IMR-90 (cell line): Measurements from ENCODE around the gene DCTN1. TPM values are rescaled to one million over a fixed set of nuclear protein-coding genes. Genes with fewer than 3 reads are reported as not detected.

Source experiments
- ATAC-seq: fragments of 200-7000 bp; cut with Tn5 transposase; 2 replicates; pipeline ENCODE4 v1.9.1; 2020; ENCODE audit warnings: low read depth, mild to moderate bottlenecking, moderate library complexity
- BruUV-seq: library from RNA; stranded (reverse); fragments of 400-500 nt; replicated peaks from 2 replicates; lab custom pipeline; 2021; lab: Mats Ljungman, UMichigan
- CTCF ChIA-PET: fragments of 300-600 bp; formaldehyde crosslinking; extraction: SDS; loops from one replicate; lab custom pipeline; 2021; ENCODE audit warnings: antibody characterized with exemption; lab: Yijun Ruan, JAX
- POLR2A ChIA-PET: fragments of 300-600 bp; sonication (Branson Sonifier 250); formaldehyde crosslinking; loops from one replicate; lab custom pipeline; 2022; ENCODE audit warnings: antibody characterized with exemption; ENCODE audit not compliant: unreplicated experiment; lab: Charles Lee
- DNase-seq: peaks from one replicate; pipeline ENCODE4 v3.0.0; 2013
- H2AFZ ChIP-seq: replicated peaks from 2 replicates; pipeline ENCODE3; 2013; ENCODE audit warnings: low read length, mild to moderate bottlenecking; ENCODE audit not compliant: poor library complexity
- H2AK5ac ChIP-seq: 2 replicates; pipeline ENCODE4 v1.6.1; 2013; ENCODE audit warnings: low read depth, low read length, inconsistent platforms
- H2AK9ac ChIP-seq: replicated peaks from 2 replicates; pipeline ENCODE3; 2013; ENCODE audit warnings: mild to moderate bottlenecking, low read depth, low read length, moderate library complexity; ENCODE audit not compliant: poor library complexity
- H2BK120ac ChIP-seq: 2 replicates; pipeline ENCODE4 v1.6.1; 2013; ENCODE audit warnings: low read depth, low read length, inconsistent platforms
- H2BK15ac ChIP-seq: 3 replicates; pipeline ENCODE4 v1.6.1; 2013; ENCODE audit warnings: low read depth, low read length, inconsistent platforms
- H2BK20ac ChIP-seq: 2 replicates; pipeline ENCODE4 v1.6.1; 2013; ENCODE audit warnings: low read depth, mild to moderate bottlenecking, inconsistent platforms, low read length, moderate library complexity
- H2BK5ac ChIP-seq: 2 replicates; pipeline ENCODE4 v1.6.1; 2013; ENCODE audit warnings: mild to moderate bottlenecking, low read depth, low read length, inconsistent platforms; ENCODE audit not compliant: poor library complexity, severe bottlenecking
- H3K14ac ChIP-seq: replicated peaks from 2 replicates; pipeline ENCODE4 v1.6.1; 2013; ENCODE audit warnings: low read depth, low read length, inconsistent platforms
- H3K18ac ChIP-seq: 2 replicates; pipeline ENCODE4 v1.6.1; 2013; ENCODE audit warnings: low read depth, low read length, control low read depth
- H3K23ac ChIP-seq: 2 replicates; pipeline ENCODE4 v1.6.1; 2013; ENCODE audit warnings: low read depth, low read length, inconsistent platforms
- H3K27ac ChIP-seq: 2 replicates; pipeline ENCODE4 v1.5.1; 2013; ENCODE audit warnings: mild to moderate bottlenecking, control low read depth, low read length; ENCODE audit not compliant: insufficient read depth
- H3K27me3 ChIP-seq: 2 replicates; pipeline ENCODE4 v1.6.1; 2013; ENCODE audit warnings: low read length; ENCODE audit not compliant: control insufficient read depth, insufficient read depth
- H3K36me3 ChIP-seq: 2 replicates; pipeline ENCODE4 v1.6.1; 2013; ENCODE audit warnings: low read length, mixed read lengths; ENCODE audit not compliant: control insufficient read depth, insufficient read depth
- H3K4ac ChIP-seq: 2 replicates; pipeline ENCODE4 v1.6.1; 2013; ENCODE audit warnings: low read depth, low read length, inconsistent platforms
- H3K4me1 ChIP-seq: 2 replicates; pipeline ENCODE4 v1.6.1; 2013; ENCODE audit warnings: low read length, mixed read lengths; ENCODE audit not compliant: control insufficient read depth, insufficient read depth
- H3K4me2 ChIP-seq: 2 replicates; pipeline ENCODE4 v1.6.1; 2013; ENCODE audit warnings: low read depth, mild to moderate bottlenecking, control low read depth, low read length, moderate library complexity
- H3K4me3 ChIP-seq: 2 replicates; pipeline ENCODE4 v1.5.1; 2013; ENCODE audit warnings: low read depth, mild to moderate bottlenecking, control low read depth, low read length, moderate library complexity; ENCODE audit not compliant: insufficient read depth
- H3K56ac ChIP-seq: 2 replicates; pipeline ENCODE4 v1.6.1; 2013; ENCODE audit warnings: low read length, inconsistent platforms; ENCODE audit not compliant: insufficient read depth; ENCODE audit errors: extremely low read depth
- H3K79me1 ChIP-seq, 2 experiments: 2 replicates each; pipeline ENCODE4 v1.6.1; 2013; ENCODE audit warnings: low read length in 2 of 2, inconsistent platforms in 1 of 2, low read depth in 1 of 2
- H3K9ac ChIP-seq: 2 replicates; pipeline ENCODE4 v1.6.1; 2013; ENCODE audit warnings: low read depth, low read length, control low read depth
- H3K9me1 ChIP-seq: 2 replicates; pipeline ENCODE4 v1.6.1; 2013; ENCODE audit warnings: low read length, inconsistent platforms; ENCODE audit not compliant: insufficient read depth
- H3K9me3 ChIP-seq: 2 replicates; pipeline ENCODE4 v1.6.1; 2013; ENCODE audit warnings: low read length; ENCODE audit not compliant: control insufficient read depth, insufficient read depth
- H4K20me1 ChIP-seq: 2 replicates; pipeline ENCODE4 v1.6.1; 2013; ENCODE audit warnings: low read length, inconsistent platforms; ENCODE audit not compliant: insufficient read depth
- H4K5ac ChIP-seq: 2 replicates; pipeline ENCODE4 v1.6.1; 2013; ENCODE audit warnings: mild to moderate bottlenecking, low read depth, low read length, control low read depth
- H4K8ac ChIP-seq, 2 experiments: 2 replicates each; pipeline ENCODE4 v1.6.1; 2013; ENCODE audit warnings: low read depth in 2 of 2, low read length in 2 of 2, control low read depth in 1 of 2, inconsistent platforms in 1 of 2
- H4K91ac ChIP-seq: 2 replicates; pipeline ENCODE4 v1.6.1; 2013; ENCODE audit warnings: low read depth, low read length, inconsistent platforms; ENCODE audit not compliant: insufficient read depth
- BHLHE40 ChIP-seq: fragments of 150-350 bp; IDR thresholded peaks from 2 replicates; pipeline ENCODE4 v1.6.1; 2016; ENCODE audit warnings: mild to moderate bottlenecking, low read depth, low read length
- CEBPB ChIP-seq: IDR thresholded peaks from 2 replicates; pipeline ENCODE4 v1.6.1; 2012; ENCODE audit warnings: low read depth, low read length, improper control_type of control experiment
- MAZ ChIP-seq: IDR thresholded peaks from 2 replicates; pipeline ENCODE4 v1.6.1; 2012; ENCODE audit warnings: low read depth, mild to moderate bottlenecking, low read length, improper control_type of control experiment, moderate library complexity, borderline replicate concordance
- MXI1 ChIP-seq: IDR thresholded peaks from 2 replicates; pipeline ENCODE4 v1.6.1; 2012; ENCODE audit warnings: low read depth, mild to moderate bottlenecking, low read length, moderate library complexity, borderline replicate concordance
- NFE2L2 ChIP-seq: fragments of 150-350 bp; IDR thresholded peaks from 2 replicates; pipeline ENCODE4 v1.6.1; 2016; ENCODE audit warnings: low read depth, mild to moderate bottlenecking, low read length
- POLR2A ChIP-seq: IDR thresholded peaks from 2 replicates; pipeline ENCODE4 v1.6.1; 2012; ENCODE audit warnings: mild to moderate bottlenecking, low read depth, low read length
- RFX5 ChIP-seq: IDR thresholded peaks from 2 replicates; pipeline ENCODE4 v1.8.0; 2012; ENCODE audit warnings: low read depth, mild to moderate bottlenecking, low read length, moderate library complexity
- SMC3 ChIP-seq: fragments of 150-350 bp; IDR thresholded peaks from 2 replicates; pipeline ENCODE4 v1.6.1; 2016; ENCODE audit warnings: low read depth, mild to moderate bottlenecking, antibody characterized with exemption, low read length, moderate library complexity
- WGBS, 2 experiments: methylation state at CpG; one replicate each; pipeline versions ENCODE4 v1.1.5 to v1.1.7; 2013; ENCODE audit warnings: missing lambda C conversion rate in 2 of 2; ENCODE audit not compliant: insufficient read length in 1 of 2; ENCODE audit errors: extremely low coverage in 2 of 2; 5-methylcytosine and 5-hydroxymethylcytosine counted together
- dilution Hi-C: fragments of 300-500 bp; cut with HindIII; formaldehyde crosslinking; loops from one replicate; pipeline ENCODE4 v1.14.3; 2018; ENCODE audit warnings: low sequenced_read_pairs; ENCODE audit not compliant: unreplicated experiment
- in situ Hi-C: fragments of 300-500 bp; cut with MboI; formaldehyde crosslinking; loops from 3 replicates; pipeline ENCODE4 v1.14.3; 2019; ENCODE audit warnings: low sequenced_read_pairs, inconsistent platforms, mixed read lengths
- intact Hi-C: fragments of 100-400 bp; cut with micrococcal nuclease; formaldehyde crosslinking; loops from 2 replicates; pipeline ENCODE4 v1.10.0; 2022
- polyA plus RNA-seq, 3 experiments: library from polyadenylated mRNA; depleted of rRNA; stranded (reverse); fragments of >200 nt; gene quantifications; 2 replicates each; pipeline ENCODE4 v1.2.3, GENCODE V29; 2012; ENCODE audit warnings: low replicate concordance in 1 of 3
- total RNA-seq: library from RNA; depleted of rRNA; stranded (reverse); fragments of >200 nt; gene quantifications from 2 replicates; pipeline ENCODE4 v1.2.3, GENCODE V29; 2012
- TF ChIP-seq, protein P1 (sequence below): fragments of 150-350 bp; IDR thresholded peaks from 2 replicates; pipeline ENCODE4 v1.6.1; 2017; ENCODE audit warnings: mild to moderate bottlenecking, antibody characterized with exemption, low read length, low read depth

DCTN1 gene
- total and polyA plus RNA-seq, 2 of the 4 experiments (the other 2 are of a cell fraction): 136 to 204 TPM

DNA sequence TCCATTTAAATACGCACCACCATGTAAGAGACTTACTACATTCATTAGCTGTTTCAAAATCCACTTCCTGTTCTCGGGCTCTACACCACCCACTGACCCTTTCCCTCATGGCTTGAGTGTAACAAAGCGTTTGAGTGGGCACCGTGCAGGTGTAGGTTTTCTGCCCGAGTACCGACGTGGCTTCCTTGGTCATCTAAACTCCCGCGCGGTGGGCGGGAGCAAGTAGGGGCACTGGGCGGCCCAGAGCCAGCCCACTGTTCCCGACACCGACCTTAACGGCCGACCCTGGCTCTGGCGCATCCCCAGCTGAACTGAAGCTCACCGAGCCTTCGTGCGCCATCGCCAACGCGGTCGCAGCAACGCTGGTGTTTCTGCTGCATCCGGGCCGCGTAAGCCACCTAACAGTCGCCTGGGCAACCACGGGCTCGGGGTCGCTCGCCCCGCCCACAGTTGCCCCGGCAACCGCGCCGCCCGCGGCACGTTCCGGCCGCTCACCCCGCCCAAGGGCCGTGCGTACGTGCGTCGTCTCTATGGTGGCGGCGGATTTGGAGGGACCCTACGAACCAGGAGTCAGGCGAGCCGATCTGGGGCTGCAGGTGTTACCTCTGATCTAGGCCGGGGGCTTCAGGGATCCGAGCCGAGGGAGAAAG lies 41.2 kb upstream of the DCTN1 start, which contains the start of the genes C2orf81 and WDR54:
C2orf81 (minus strand) TSS at position 399 of the 650 bp plus-strand sequence; CDS start at position 340, 59 bp downstream.
WDR54 (plus strand) TSS at position 510 of the 650 bp plus-strand sequence. CDS start 424 bp downstream, outside the sequence.
- Histone ChIP-seq H2BK5ac (peak within 1 kb of the TSS; percentile 16), H3K4me3 (peak within 1 kb of the TSS; percentile 76), H3K27ac (peak within 1 kb of the TSS; percentile 27; the same call in 1 of the 2 replicates), H4K8ac (peak within 1 kb of the TSS; percentile 75 to 86), H3K36me3 (peaks cover 16% of the 10 kb centered on the region), H4K5ac (peak within 1 kb of the TSS; percentile 54), H2AFZ (peak within 1 kb of the TSS; percentile 98), H3K9me3 (no peaks in the 10 kb centered on the region), H3K56ac (no peak within 1 kb of the TSS), H2AK5ac (peak within 1 kb of the TSS; percentile 71; the same call in 1 of the 2 replicates), H3K23ac (peak within 1 kb of the TSS; percentile 84; the same call in 1 of the 2 replicates), H3K4me1 (peaks cover 3% of the 10 kb centered on the region), H3K18ac (peak within 1 kb of the TSS; percentile 7; the same call in 1 of the 2 replicates), H2BK15ac (no peak within 1 kb of the TSS; the same call in 2 of the 3 replicates), H3K4me2 (peak within 1 kb of the TSS; percentile 99), H3K14ac (peak within 1 kb of the TSS; percentile 40; the same call in 1 of the 2 replicates), H3K9me1 (peaks cover 7% of the 10 kb centered on the region), H4K20me1 (no peaks in the 10 kb centered on the region), H3K9ac (peak within 1 kb of the TSS; percentile 52), H2BK120ac (no peak within 1 kb of the TSS), H3K79me1 (peaks cover 2 to 8% of the 10 kb centered on the region in 2 experiments; a peak in 2 of 4 replicates), H3K4ac (peak within 1 kb of the TSS; percentile 59), H4K91ac (peak within 1 kb of the TSS; percentile 43; the same call in 1 of the 2 replicates), H2BK20ac (no peak within 1 kb of the TSS), H2AK9ac (peak within 1 kb of the TSS; percentile 96), H3K27me3 (no peaks in the 10 kb centered on the region; the same call in 1 of the 2 replicates)
- BruUV-seq: no TSS peak
- 1% methylated on average over 39 of the region's 57 CpGs; no CpG with 5 or more reads in 1 of the 2 experiments for WGBS, 2 experiments
- ChIA-PET CTCF (interaction anchor here (0.7 kb wide), 1 partner anchor 110 kb away, joined by 3 read pairs; no protein-coding TSS in a partner anchor), POLR2A (no interaction called here)
- intact Hi-C loops (no loop called here), dilution Hi-C loops (no loop called here), in situ Hi-C loops (no loop called here)
- no peak for TF ChIP-seq CEBPB
- peak; percentile 98 for TF ChIP-seq BHLHE40
- TF ChIP-seq SMC3: no peak; the same call in 1 of the 2 replicates
- TF ChIP-seq, protein P1, sequence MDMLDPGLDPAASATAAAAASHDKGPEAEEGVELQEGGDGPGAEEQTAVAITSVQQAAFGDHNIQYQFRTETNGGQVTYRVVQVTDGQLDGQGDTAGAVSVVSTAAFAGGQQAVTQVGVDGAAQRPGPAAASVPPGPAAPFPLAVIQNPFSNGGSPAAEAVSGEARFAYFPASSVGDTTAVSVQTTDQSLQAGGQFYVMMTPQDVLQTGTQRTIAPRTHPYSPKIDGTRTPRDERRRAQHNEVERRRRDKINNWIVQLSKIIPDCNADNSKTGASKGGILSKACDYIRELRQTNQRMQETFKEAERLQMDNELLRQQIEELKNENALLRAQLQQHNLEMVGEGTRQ: peak; percentile 32; the same call in 1 of the 2 replicates
- no peak for TF ChIP-seq RFX5
- TF ChIP-seq MXI1: peak; percentile 95
- peak; percentile 93 for TF ChIP-seq MAZ
- peak; percentile 61 for TF ChIP-seq POLR2A
- TF ChIP-seq NFE2L2: no peak
- DNase-seq (peak; percentile 82), ATAC-seq (peak; percentile 96)
